ENCODE measurements around the gene NR1I3.
"Not testable (repeated sequence)": the region's sequence is repeated elsewhere in the genome, so short reads cannot be mapped to it uniquely, and the experiment has no call there.

NR1I3 gene

GRCh38 chr1:161238039-161238473, at the start of gene NR1I3:
Gene NR1I3 (minus strand): TSS chr1:161238203. CDS start chr1:161236565, 1,638 bp downstream.
- peak in 26 of 56 donors; percentile 7 to 64 (median 28) for DNase-seq

GRCh38 chr1:161287482-161288054, 49.6 kb upstream of the NR1I3 start:
- DNase-seq, result no peak

GRCh38 chr1:161285521-161285920, 47.5 kb upstream of the NR1I3 start:
- peak in 10 of 56 donors; percentile 3 to 35 (median 14) for DNase-seq

GRCh38 chr1:161285113-161285512, 47.1 kb upstream of the NR1I3 start:
- no peak for DNase-seq

GRCh38 chr1:161282991-161283390, 45.0 kb upstream of the NR1I3 start:
- DNase-seq, result no peak

- DNase-seq, result no peak
These were observed 36.9 kb upstream of the NR1I3 start for GRCh38 chr1:161274874-161275273.

GRCh38 chr1:161273402-161273801, 35.4 kb upstream of the NR1I3 start:
- DNase-seq, result no peak

GRCh38 chr1:161267321-161267720, 29.3 kb upstream of the NR1I3 start:
- DNase-seq, result peak in 2 of 56 donors; percentile 15 to 43

GRCh38 chr1:161266836-161267235, 28.8 kb upstream of the NR1I3 start:
- no peak for DNase-seq

GRCh38 chr1:161266202-161266601, 28.2 kb upstream of the NR1I3 start:
- DNase-seq, result peak in 1 of 56 donors; percentile 10

GRCh38 chr1:161265305-161265704, 27.3 kb upstream of the NR1I3 start:
- DNase-seq, result no peak

GRCh38 chr1:161261261-161262235, 23.5 kb upstream of the NR1I3 start:
- peak in 19 of 56 donors; percentile 7 to 52 (median 36) for DNase-seq

GRCh38 chr1:161260376-161261260, 22.6 kb upstream of the NR1I3 start:
- DNase-seq, result peak in 6 of 56 donors; percentile 15 to 52 (median 47)

GRCh38 chr1:161259765-161260164, 21.8 kb upstream of the NR1I3 start:
- no peak for DNase-seq

GRCh38 chr1:161259345-161259702, 21.3 kb upstream of the NR1I3 start:
- no peak for DNase-seq

GRCh38 chr1:161258439-161259344, 20.7 kb upstream of the NR1I3 start, which contains the start of gene PCP4L1:
Gene PCP4L1 (plus strand): TSS chr1:161258745. CDS start chr1:161258975, 230 bp downstream.
- peak in 53 of 56 donors; percentile 10 to 88 (median 61) for DNase-seq

GRCh38 chr1:161257109-161257508, 19.1 kb upstream of the NR1I3 start:
- DNase-seq, result not testable (repeated sequence)

GRCh38 chr1:161255955-161256520, 18.0 kb upstream of the NR1I3 start:
- DNase-seq, result not testable (repeated sequence)

GRCh38 chr1:161255302-161255701, 17.3 kb upstream of the NR1I3 start:
- DNase-seq, result not testable (repeated sequence)

GRCh38 chr1:161251579-161251978, 13.6 kb upstream of the NR1I3 start:
- no peak for DNase-seq
